Endodermal cell (in vitro differentiated cells): ENCODE measurements around the gene RHOH. TPM values are rescaled to one million over a fixed set of nuclear protein-coding genes. Genes with fewer than 3 reads are reported as not detected.

Source experiments
- DNase-seq: peaks from one replicate; pipeline ENCODE4 v3.0.0-alpha.2; 2017
- H3K27ac ChIP-seq: 2 replicates; pipeline ENCODE4 v1.5.1; 2013; ENCODE audit warnings: mild to moderate bottlenecking, low read depth, low read length, moderate library complexity
- H3K27me3 ChIP-seq: 2 replicates; pipeline ENCODE4 v1.6.1; 2013; ENCODE audit warnings: mild to moderate bottlenecking, low read length, moderate library complexity; ENCODE audit not compliant: insufficient read depth, control insufficient read depth, poor library complexity, severe bottlenecking
- H3K36me3 ChIP-seq: 2 replicates; pipeline ENCODE4 v1.7.0; 2013; ENCODE audit warnings: mild to moderate bottlenecking, low read length, moderate library complexity; ENCODE audit not compliant: control insufficient read depth, insufficient read depth
- H3K4me1 ChIP-seq: one replicate; pipeline ENCODE4 v1.7.0; 2013; ENCODE audit warnings: low read length; ENCODE audit not compliant: control insufficient read depth, insufficient read depth
- H3K4me3 ChIP-seq: 2 replicates; pipeline ENCODE4 v1.5.1; 2013; ENCODE audit warnings: mild to moderate bottlenecking, low read length, moderate library complexity
- H3K9ac ChIP-seq: 2 replicates; pipeline ENCODE4 v1.6.1; 2013; ENCODE audit warnings: mild to moderate bottlenecking, low read length, moderate library complexity; ENCODE audit not compliant: poor library complexity, severe bottlenecking; ENCODE audit errors: extremely low read depth
- H3K9me3 ChIP-seq: 2 replicates; pipeline ENCODE4 v1.6.1; 2013; ENCODE audit warnings: mild to moderate bottlenecking, low read length, moderate library complexity; ENCODE audit not compliant: control insufficient read depth
- H3K27ac Mint-ChIP-seq: 2 replicates; pipeline ENCODE4 v1.8.0; 2020; ENCODE audit warnings: mixed read lengths
- H3K27me3 Mint-ChIP-seq: 2 replicates; pipeline ENCODE4 v1.8.0; 2021; ENCODE audit warnings: mild to moderate bottlenecking, mixed read lengths; ENCODE audit not compliant: insufficient read depth
- H3K36me3 Mint-ChIP-seq: 2 replicates; pipeline ENCODE4 v1.8.0; 2020; ENCODE audit warnings: low read depth, mixed read lengths
- H3K4me1 Mint-ChIP-seq: 2 replicates; pipeline ENCODE4 v1.8.0; 2020; ENCODE audit warnings: mixed read lengths
- H3K4me3 Mint-ChIP-seq: 2 replicates; pipeline ENCODE4 v1.8.0; 2020; ENCODE audit warnings: mild to moderate bottlenecking, moderate library complexity, mixed read lengths
- H3K9me3 Mint-ChIP-seq: 2 replicates; pipeline ENCODE4 v1.8.0; 2020; ENCODE audit warnings: mild to moderate bottlenecking, mixed read lengths
- WGBS, 2 experiments: methylation state at CpG; one replicate each; pipeline versions ENCODE4 v1.1.5 to v1.1.7; 2013; ENCODE audit warnings: missing lambda C conversion rate in 2 of 2, mixed read lengths in 1 of 2; ENCODE audit not compliant: insufficient coverage in 1 of 2, insufficient read length in 1 of 2; 5-methylcytosine and 5-hydroxymethylcytosine counted together
- total RNA-seq, 2 donors: library from RNA; stranded (reverse); fragmentation: NEBNext Ultra II Directional in 1 of 2; extraction: Animal tissue kit (Norgen Biotek cat#: 25700) in 1 of 2; gene quantifications; 2 replicates in 1 of 2; 3 replicates in 1 of 2; pipeline ENCODE4 v1.2.1, GENCODE V29; 2021
- TF ChIP-seq, protein P1 (sequence below): fragments of 200-600 bp; sonication (generic); conservative IDR thresholded peaks from 2 replicates; pipeline ENCODE4 v1.5.0; 2021; ENCODE audit warnings: antibody characterized with exemption, mild to moderate bottlenecking

The RHOH gene
- total RNA-seq, 2 donors from 2014 or later: 2.9 to 9.4 TPM

DNA sequence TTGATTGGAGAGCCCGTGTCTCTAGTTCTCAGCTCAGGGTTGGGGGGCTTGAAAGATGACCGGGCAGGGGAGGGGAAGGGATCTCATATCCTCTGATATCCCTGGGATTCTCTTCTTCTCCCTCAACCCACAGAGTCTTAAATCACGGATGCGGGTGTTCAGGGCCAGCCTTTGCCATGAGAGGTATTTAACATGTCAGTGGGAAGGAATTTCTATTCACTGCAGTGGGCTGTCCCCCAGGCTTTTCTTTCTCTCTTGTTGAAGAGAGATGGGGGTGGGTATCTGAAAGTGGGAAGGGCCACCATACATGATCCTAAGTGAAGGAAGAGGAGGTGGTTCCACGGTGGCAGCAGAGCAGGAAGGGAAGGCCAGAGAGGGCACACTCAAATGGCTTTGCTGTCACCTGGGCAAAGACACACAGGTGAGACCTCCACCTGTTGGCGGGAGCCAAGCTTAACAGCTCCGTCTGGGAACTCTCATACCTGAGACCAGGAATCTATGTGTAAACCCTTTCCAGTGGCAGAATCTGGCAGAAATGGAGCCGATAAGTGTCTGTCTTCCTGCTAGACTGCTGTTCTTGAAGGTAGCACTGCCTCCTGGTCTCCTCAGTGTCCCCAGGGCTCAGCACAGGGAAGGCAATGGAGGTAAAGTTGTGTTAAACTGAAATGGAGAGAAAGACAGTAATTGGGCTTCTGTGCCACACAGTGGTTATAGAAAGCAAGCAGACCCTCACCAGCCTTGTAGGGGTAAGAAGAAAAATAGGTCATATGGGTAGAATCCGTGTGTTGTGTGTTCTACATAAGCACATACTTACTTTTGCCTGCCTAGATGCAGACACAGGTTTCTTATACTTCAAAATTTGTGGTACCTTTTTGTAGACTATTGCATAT, 49.4 kb downstream of the RHOH start:
- Histone ChIP-seq H3K9ac (no peak overlapping the region), H3K4me3 (no peak overlapping the region), H3K27me3 (no peaks in the 10 kb centered on the region), H3K4me1 (no peaks in the 10 kb centered on the region), H3K9me3 (no peaks in the 10 kb centered on the region), H3K36me3 (no peaks in the 10 kb centered on the region), H3K27ac (no peak overlapping the region)
- TF ChIP-seq, protein P1, sequence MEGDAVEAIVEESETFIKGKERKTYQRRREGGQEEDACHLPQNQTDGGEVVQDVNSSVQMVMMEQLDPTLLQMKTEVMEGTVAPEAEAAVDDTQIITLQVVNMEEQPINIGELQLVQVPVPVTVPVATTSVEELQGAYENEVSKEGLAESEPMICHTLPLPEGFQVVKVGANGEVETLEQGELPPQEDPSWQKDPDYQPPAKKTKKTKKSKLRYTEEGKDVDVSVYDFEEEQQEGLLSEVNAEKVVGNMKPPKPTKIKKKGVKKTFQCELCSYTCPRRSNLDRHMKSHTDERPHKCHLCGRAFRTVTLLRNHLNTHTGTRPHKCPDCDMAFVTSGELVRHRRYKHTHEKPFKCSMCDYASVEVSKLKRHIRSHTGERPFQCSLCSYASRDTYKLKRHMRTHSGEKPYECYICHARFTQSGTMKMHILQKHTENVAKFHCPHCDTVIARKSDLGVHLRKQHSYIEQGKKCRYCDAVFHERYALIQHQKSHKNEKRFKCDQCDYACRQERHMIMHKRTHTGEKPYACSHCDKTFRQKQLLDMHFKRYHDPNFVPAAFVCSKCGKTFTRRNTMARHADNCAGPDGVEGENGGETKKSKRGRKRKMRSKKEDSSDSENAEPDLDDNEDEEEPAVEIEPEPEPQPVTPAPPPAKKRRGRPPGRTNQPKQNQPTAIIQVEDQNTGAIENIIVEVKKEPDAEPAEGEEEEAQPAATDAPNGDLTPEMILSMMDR: peak; percentile 52
- peaks cover 6% of the 10 kb centered on the region for H3K36me3 Mint-ChIP-seq
- H3K9me3 Mint-ChIP-seq: peaks cover 3% of the 10 kb centered on the region
- peaks cover 1% of the 10 kb centered on the region for H3K27me3 Mint-ChIP-seq
- no peak overlapping the region for H3K4me3 Mint-ChIP-seq
- H3K27ac Mint-ChIP-seq: peak overlapping the region; percentile 31
- H3K4me1 Mint-ChIP-seq: peaks cover 5% of the 10 kb centered on the region
- DNase-seq: no peak
- WGBS, 2 experiments: 68 to 73% methylated on average over 4 to 9 of the region's 9 CpGs

DNA sequence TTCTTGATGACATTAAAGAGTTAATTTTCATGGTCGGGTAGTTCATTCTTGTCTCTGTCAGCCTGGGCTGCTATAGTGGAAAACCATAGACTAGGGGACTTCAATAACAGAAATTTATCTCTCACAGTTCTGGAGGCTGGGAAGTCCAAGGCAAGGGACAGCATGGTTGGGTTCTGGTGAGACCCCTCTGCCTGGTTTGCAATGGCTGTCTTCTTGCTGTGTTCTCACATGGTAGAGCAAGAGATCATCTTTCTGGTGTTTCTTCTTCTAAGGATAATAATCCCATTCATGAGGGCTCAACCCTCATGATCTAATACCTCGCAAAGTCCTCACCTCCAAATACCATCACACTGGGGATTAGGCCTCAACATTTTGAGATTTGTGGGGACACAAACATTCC, 50.1 kb downstream of the RHOH start:
- Mint-ChIP-seq H3K36me3 (peaks cover 6% of the 10 kb centered on the region), H3K27ac (no peak overlapping the region), H3K4me3 (no peak overlapping the region), H3K4me1 (peaks cover 5% of the 10 kb centered on the region), H3K9me3 (peaks cover 5% of the 10 kb centered on the region), H3K27me3 (peaks cover 1% of the 10 kb centered on the region)
- Histone ChIP-seq H3K4me3 (no peak overlapping the region), H3K4me1 (no peaks in the 10 kb centered on the region), H3K27me3 (no peaks in the 10 kb centered on the region), H3K9me3 (no peaks in the 10 kb centered on the region), H3K36me3 (no peaks in the 10 kb centered on the region), H3K9ac (no peak overlapping the region), H3K27ac (no peak overlapping the region)
- WGBS, 2 experiments: 96 to 100% methylated on average over 1 to 2 of the region's 2 CpGs
- TF ChIP-seq, protein P1: no peak
- no peak for DNase-seq

DNA sequence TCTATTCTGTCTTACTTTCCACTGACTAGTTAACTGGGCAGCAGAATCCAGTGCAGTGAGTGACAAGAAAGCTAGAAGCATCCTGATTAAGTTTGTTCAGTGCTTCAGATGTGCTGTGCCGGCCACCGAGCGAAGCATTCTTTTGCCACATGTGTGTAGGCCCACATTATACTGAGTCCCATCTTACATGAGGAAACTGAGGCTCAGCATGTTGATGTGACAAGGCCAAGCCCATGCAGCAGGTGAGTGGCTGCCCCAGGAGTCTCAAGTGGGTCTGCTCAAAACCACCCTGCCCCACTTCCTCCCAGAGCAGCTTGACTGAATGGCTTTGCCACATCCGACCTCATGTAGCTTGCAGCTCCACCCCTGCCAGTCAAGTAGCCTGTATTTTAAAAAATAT, 50.5 kb downstream of the RHOH start:
- Histone ChIP-seq H3K4me3 (no peak overlapping the region), H3K4me1 (no peaks in the 10 kb centered on the region), H3K9me3 (no peaks in the 10 kb centered on the region), H3K36me3 (no peaks in the 10 kb centered on the region), H3K27ac (no peak overlapping the region), H3K27me3 (no peaks in the 10 kb centered on the region), H3K9ac (no peak overlapping the region)
- Mint-ChIP-seq H3K36me3 (peaks cover 6% of the 10 kb centered on the region), H3K9me3 (peaks cover 5% of the 10 kb centered on the region), H3K27ac (no peak overlapping the region), H3K4me1 (peaks cover 5% of the 10 kb centered on the region), H3K4me3 (no peak overlapping the region), H3K27me3 (peaks cover 1% of the 10 kb centered on the region)
- DNase-seq: no peak
- TF ChIP-seq, protein P1: no peak
- WGBS, 2 experiments: 80 to 81% methylated on average over 3 to 4 of the region's 4 CpGs
